Right atrium auricular region (tissue), 2 donors: ENCODE data around the gene FYCO1. TPM values are rescaled to one million over a fixed set of nuclear protein-coding genes. Genes with fewer than 3 reads are reported as not detected.
A peak's percentile ranks its signal among the peaks of the same experiment; 100 is the strongest.
"Not testable (repeated sequence)": the region's sequence is repeated elsewhere in the genome, so short reads cannot be mapped to it uniquely, and the experiment has no call there.

ENCODE experiments used
- DNase-seq: peaks from one replicate; pipeline ENCODE4 v3.0.0-alpha.2; 2019; ENCODE audit warnings: low spot score
- H3K27ac ChIP-seq, 2 donors: fragments of 200-600 bp; sonication (generic); 1 replicate in 1 of 2; 2 replicates in 1 of 2; pipeline ENCODE4 v1.5.1; 2016 to 2019
- H3K27me3 ChIP-seq, 2 donors: fragments of 200-600 bp; sonication (generic); one replicate each; pipeline versions ENCODE4 v1.5.1 to v1.6.0; 2017 to 2019
- H3K36me3 ChIP-seq: fragments of 200-600 bp; sonication (generic); one replicate; pipeline ENCODE4 v1.5.1; 2016
- H3K4me1 ChIP-seq, 2 donors: fragments of 200-600 bp; sonication (generic); one replicate each; pipeline versions ENCODE4 v1.5.1 to v1.6.0; 2017 to 2019
- H3K4me3 ChIP-seq, 2 donors: fragments of 200-600 bp; sonication (generic); 1 replicate in 1 of 2; 2 replicates in 1 of 2; pipeline ENCODE4 v1.5.1; 2017 to 2019; ENCODE audit warnings: mild to moderate bottlenecking in 1 of 2, moderate library complexity in 1 of 2
- H3K9me3 ChIP-seq, 2 donors: fragments of 200-600 bp; sonication (generic); one replicate each; pipeline ENCODE4 v1.5.1; 2019
- total RNA-seq, 2 donors: library from RNA; depleted of rRNA; stranded (reverse); fragments of >200 nt; gene quantifications; one replicate each; pipeline ENCODE4 v1.1.0, GENCODE V29; 2016
- TF ChIP-seq, protein P1 (sequence below), 2 donors: fragments of 200-600 bp; sonication (generic); IDR thresholded peaks; one replicate each; pipeline ENCODE4 v1.5.1; 2019; ENCODE audit warnings: antibody characterized with exemption in 2 of 2

FYCO1 gene
- 100 to 1,000 TPM in 1 of 2 donors, 10 to 100 TPM in 1; 67.2 to 116 TPM for total RNA-seq

DNA sequence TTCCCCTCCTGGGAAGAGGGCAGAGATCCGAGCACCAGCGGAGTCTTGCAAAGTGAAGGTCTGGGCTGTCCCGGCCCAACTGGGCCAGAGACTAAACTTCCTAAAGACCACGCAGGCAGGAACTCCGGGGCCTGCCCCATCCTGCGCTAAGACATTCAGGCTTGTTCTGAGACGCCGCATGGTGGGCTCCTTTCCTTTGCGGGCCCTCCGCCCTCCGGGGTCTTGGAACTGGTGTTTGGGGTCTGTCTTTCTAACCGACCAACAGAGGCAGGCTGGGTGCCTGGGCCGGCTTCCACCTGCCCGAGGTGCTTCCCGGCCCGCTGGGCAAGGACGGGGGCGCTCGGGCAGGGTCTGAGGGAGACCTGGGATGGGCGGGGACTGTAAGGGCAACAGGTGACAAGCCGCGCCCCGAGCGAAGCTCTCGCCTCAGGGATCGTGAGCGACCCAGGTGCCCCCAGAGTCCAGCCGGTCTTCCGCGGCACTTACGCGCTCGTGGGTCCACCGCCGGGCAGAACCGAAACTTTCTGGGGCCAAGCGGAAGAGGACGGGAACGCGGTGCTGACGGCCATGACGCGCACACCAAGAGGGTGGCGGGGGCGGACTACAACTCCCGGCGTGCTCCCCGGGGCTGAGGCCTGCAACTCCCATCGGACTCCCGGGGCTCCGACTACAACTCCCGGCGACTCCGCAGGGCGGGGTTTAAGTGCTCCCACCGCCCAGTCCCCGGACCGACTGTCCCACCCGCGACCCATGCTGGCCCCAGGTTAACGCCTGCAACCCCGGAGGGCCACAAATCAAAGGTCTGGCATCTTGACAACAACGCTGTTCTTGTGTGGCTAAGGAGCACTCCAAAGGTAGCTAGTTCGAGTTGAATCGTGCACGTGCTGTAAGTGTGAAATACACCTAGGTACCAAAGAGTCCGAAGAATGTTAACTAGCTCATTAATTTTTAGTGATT lies at the start of gene FYCO1:
TSS of gene FYCO1 (minus strand) at position 589 of the 957 bp plus-strand sequence. CDS start 10,914 bp downstream, outside the sequence.
- DNase-seq, result peak; percentile 96
- no peaks in the 10 kb centered on the region for H3K27me3 ChIP-seq
- no peaks in the 10 kb centered on the region for H3K36me3 ChIP-seq
- TF ChIP-seq, protein P1, sequence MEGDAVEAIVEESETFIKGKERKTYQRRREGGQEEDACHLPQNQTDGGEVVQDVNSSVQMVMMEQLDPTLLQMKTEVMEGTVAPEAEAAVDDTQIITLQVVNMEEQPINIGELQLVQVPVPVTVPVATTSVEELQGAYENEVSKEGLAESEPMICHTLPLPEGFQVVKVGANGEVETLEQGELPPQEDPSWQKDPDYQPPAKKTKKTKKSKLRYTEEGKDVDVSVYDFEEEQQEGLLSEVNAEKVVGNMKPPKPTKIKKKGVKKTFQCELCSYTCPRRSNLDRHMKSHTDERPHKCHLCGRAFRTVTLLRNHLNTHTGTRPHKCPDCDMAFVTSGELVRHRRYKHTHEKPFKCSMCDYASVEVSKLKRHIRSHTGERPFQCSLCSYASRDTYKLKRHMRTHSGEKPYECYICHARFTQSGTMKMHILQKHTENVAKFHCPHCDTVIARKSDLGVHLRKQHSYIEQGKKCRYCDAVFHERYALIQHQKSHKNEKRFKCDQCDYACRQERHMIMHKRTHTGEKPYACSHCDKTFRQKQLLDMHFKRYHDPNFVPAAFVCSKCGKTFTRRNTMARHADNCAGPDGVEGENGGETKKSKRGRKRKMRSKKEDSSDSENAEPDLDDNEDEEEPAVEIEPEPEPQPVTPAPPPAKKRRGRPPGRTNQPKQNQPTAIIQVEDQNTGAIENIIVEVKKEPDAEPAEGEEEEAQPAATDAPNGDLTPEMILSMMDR (IDR thresholded peaks at IDR 0.05), result no peak
- H3K4me1 ChIP-seq, result peaks cover 0 to 49% of the 10 kb centered on the region in 2 donors
- peak within 1 kb of the TSS; percentile 98 for H3K27ac ChIP-seq
- H3K4me3 ChIP-seq, result peak within 1 kb of the TSS; percentile 90 to 92
- H3K9me3 ChIP-seq, result no peaks in the 10 kb centered on the region

DNA sequence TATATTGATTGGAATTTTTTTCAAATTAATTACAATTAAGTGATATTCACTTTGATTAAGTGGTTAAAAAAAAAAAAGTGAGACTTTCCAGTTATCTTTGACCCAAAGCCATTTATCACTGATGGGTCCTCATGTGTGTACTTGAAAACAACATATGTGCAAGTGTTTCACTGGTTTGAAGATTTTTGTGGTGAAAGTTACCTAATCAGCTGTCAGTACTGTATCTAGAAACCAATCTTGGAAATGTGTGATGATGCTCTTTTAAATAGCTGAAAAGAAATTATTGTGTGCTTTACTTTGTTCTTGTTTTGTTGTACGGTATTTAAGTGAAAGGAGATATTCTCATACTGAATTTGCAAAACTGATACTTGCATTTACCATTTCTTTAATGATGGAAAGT lies 43.3 kb upstream of the FYCO1 start:
- H3K4me3 ChIP-seq, result no peak overlapping the region
- no peaks in the 10 kb centered on the region for H3K27me3 ChIP-seq
- TF ChIP-seq, protein P1 (IDR thresholded peaks at IDR 0.05), result no peak
- no peaks in the 10 kb centered on the region for H3K9me3 ChIP-seq
- DNase-seq, result no peak
- H3K4me1 ChIP-seq, result no peaks in the 10 kb centered on the region
- no peak overlapping the region for H3K27ac ChIP-seq
- H3K36me3 ChIP-seq, result no peaks in the 10 kb centered on the region

DNA sequence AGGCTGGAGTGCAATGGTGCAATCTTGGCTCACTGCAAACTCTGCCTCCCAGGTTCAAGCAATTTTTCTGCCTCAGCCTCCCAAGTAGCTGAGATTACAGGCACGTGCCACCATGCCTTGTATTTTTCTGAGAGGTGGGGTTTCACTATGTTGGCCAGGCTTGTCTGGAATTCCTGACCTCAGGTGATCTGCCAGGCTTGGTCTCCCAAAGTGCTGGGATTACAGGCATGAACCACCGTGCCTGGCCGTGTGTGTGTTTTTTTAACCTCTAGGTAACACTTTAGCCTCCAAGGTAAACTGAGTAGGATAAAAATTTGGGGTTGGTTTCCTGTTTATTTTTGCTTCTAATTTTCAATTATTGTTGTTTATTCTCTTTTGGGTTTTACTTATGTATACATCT lies 42.4 kb upstream of the FYCO1 start:
- H3K27me3 ChIP-seq, H3K27ac ChIP-seq, H3K36me3 ChIP-seq, DNase-seq, H3K4me3 ChIP-seq, H3K9me3 ChIP-seq, H3K4me1 ChIP-seq: not testable (repeated sequence)

DNA sequence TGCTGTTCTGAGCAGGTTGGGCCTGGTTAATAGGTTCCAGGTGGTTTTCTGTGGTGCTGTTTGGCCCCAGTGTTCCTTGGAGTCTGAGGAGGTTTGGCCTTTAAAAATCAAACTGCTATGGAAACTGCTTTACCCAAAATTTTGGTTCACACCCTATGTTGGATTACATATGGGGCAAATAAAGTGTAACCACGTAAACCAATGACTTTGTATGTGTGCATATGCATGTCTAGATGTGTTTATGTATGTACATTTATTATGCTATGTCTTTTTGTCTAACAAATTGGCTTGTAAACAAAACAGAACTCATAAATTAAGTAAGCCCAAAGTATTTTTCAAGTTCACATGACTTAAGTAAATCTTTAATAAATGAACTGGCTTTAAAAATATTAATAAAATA lies 40.6 kb upstream of the FYCO1 start:
- Histone ChIP-seq H3K4me3 (no peak overlapping the region), H3K9me3 (no peaks in the 10 kb centered on the region), H3K27ac (no peak overlapping the region), H3K36me3 (no peaks in the 10 kb centered on the region), H3K4me1 (no peaks in the 10 kb centered on the region), H3K27me3 (no peaks in the 10 kb centered on the region)
- TF ChIP-seq, protein P1 (IDR thresholded peaks at IDR 0.05), result no peak
- DNase-seq, result no peak

DNA sequence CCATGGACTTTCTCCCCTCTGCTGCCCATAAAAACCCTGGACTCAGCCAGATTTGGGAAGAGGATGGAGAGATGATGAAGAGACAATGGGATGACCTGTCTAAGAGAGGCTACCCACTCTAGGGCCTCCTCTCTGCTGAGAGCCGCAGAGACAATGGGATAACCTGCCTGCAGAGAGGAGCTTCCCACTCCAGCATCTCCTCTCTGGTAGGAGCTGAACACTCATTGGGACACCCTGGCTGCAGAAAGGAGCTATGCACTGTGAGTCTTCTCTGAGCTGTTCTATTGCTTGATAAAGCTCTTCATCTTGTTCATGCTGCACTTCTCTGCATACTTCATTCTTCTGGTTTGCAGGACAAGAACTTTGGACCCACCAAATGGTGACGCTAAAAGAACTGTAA lies 36.1 kb upstream of the FYCO1 start:
- no peaks in the 10 kb centered on the region for H3K36me3 ChIP-seq
- no peak for DNase-seq
- H3K4me3 ChIP-seq, result no peak overlapping the region
- TF ChIP-seq, protein P1 (IDR thresholded peaks at IDR 0.05), result no peak
- H3K9me3 ChIP-seq, result no peaks in the 10 kb centered on the region
- H3K4me1 ChIP-seq, result no peaks in the 10 kb centered on the region
- H3K27me3 ChIP-seq, result no peaks in the 10 kb centered on the region
- H3K27ac ChIP-seq, result no peak overlapping the region

DNA sequence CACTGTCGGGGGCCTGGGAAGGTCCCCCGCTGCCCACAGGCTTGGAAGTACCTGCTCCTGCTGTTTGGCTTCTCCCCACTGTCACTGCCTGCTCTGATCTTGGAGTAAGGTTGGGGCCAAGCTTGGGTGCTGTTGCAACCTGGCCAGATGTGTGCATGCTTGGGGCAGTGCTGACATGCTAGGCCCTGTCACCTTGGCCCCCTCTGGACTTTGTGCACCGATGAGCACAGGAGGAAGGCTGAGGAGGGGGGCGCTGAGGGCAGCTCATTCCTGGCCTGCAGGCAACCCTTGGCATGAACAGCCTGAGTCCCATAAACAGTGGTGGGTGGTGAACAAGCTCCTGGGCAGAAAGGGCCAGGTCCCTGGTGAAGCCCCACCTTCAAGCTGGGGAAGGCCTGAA lies 35.6 kb upstream of the FYCO1 start:
- Histone ChIP-seq H3K4me1 (no peaks in the 10 kb centered on the region), H3K27ac (no peak overlapping the region), H3K4me3 (no peak overlapping the region), H3K36me3 (no peaks in the 10 kb centered on the region), H3K27me3 (no peaks in the 10 kb centered on the region), H3K9me3 (no peaks in the 10 kb centered on the region)
- no peak for DNase-seq
- TF ChIP-seq, protein P1 (IDR thresholded peaks at IDR 0.05), result no peak
